Measurements from ENCODE around the gene ZNF282. TPM values are rescaled to one million over a fixed set of nuclear protein-coding genes. Genes with fewer than 3 reads are reported as not detected.
A peak's percentile ranks its signal among the peaks of the same experiment; 100 is the strongest.

Gene ZNF282
- total and polyA plus RNA-seq, 9 of the 15 experiments (the other 6 are each of a cell fraction or from before 2014, with no cell fraction given): 0.76 to 58.6 (median 17.4) TPM

GRCh38 chr7:149195180-149196150, at the start of gene ZNF282 (continued):
- peak; percentile 47 for TF ChIP-seq CTCFL (IDR thresholded peaks at IDR 0.05; ENCODE audit: borderline replicate concordance, insufficient read depth, low read depth, low read length, poor library complexity, severe bottlenecking)
- no peak for TF ChIP-seq CBFA2T2 (conservative IDR thresholded peaks at IDR 0.05)
- TF ChIP-seq ZNF778 (CRISPR knock-in tag; IDR thresholded peaks at IDR 0.05): no peak
- TF ChIP-seq MNT (conservative IDR thresholded peaks at IDR 0.05): peak; percentile 82 to 92
- TF ChIP-seq SIN3A (IDR thresholded peaks at IDR 0.05; ENCODE audit: borderline replicate concordance in 2 of 2, control insufficient read depth in 1 of 2, low read depth in 2 of 2, low read length in 2 of 2): peak; percentile 48 to 92; a peak in 3 of 4 replicates
- TF ChIP-seq USF1 (CRISPR knock-in tag; IDR thresholded peaks at IDR 0.05): peak; percentile 33; the same call in 1 of the 2 replicates
- TF ChIP-seq RNF219 (CRISPR knock-in tag; IDR thresholded peaks at IDR 0.05): peak; percentile 77; the same call in 1 of the 2 replicates
- TF ChIP-seq HNRNPK (IDR thresholded peaks at IDR 0.05; ENCODE audit: low read depth, low read length, poor library complexity, severe bottlenecking): no peak
- TF ChIP-seq RFX5 (IDR thresholded peaks at IDR 0.05; ENCODE audit: low read depth, low read length): no peak
- peak; percentile 93 for TF ChIP-seq ZFX (CRISPR knock-in tag; IDR thresholded peaks at IDR 0.05)
- TF ChIP-seq JUN (IDR thresholded peaks at IDR 0.05; ENCODE audit: borderline replicate concordance, low read depth, low read length): 0 out of 2 replicates have a peak, but pooled peaks have one; percentile 35
- peak; percentile 90 for TF ChIP-seq JUN (CRISPR knock-in tag; IDR thresholded peaks at IDR 0.05; ENCODE audit: borderline replicate concordance)
- no peak for TF ChIP-seq SNIP1 (IDR thresholded peaks at IDR 0.05; ENCODE audit: low read depth)
- no peak for TF ChIP-seq PTRF (tag; IDR thresholded peaks at IDR 0.05)
- no peak for TF ChIP-seq CCAR2 (IDR thresholded peaks at IDR 0.05; ENCODE audit: low read depth, low read length)
- TF ChIP-seq EGR1 (conservative IDR thresholded peaks at IDR 0.05): 0 out of 2 replicates have a peak, but pooled peaks have one; percentile 15
- 0 out of 4 replicates have a peak, but pooled peaks of 1 of the 2 experiments have one; percentile 61 for TF ChIP-seq TBL1XR1 (IDR thresholded peaks at IDR 0.05; ENCODE audit: low read length in 2 of 2)
- TF ChIP-seq IFI16 (CRISPR knock-in tag; IDR thresholded peaks at IDR 0.05): 0 out of 2 replicates have a peak, but pooled peaks have one; percentile 1
